ENCODE results near the gene CRNN.

CRNN gene

DNA sequence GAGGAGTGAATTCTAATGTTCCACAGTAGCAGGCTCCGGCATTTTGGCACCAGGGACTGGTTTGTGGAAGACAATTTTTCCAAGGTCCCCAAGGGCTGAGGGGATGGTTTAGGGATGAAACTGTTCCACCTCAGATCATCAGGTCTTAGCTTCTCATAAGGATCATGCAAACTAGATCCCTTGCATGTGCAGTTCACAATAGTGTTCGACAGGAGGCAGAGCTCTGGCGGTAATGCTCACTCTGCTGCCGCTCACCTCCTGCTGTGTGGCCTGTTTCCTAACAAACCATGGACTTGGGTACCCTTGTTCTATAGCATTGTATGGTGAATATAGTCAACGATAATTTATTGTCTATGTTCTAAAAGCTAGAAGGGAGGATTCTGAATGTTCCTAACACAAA, 16.6 kb downstream of the CRNN start:
- TF ChIP-seq, protein P1, sequence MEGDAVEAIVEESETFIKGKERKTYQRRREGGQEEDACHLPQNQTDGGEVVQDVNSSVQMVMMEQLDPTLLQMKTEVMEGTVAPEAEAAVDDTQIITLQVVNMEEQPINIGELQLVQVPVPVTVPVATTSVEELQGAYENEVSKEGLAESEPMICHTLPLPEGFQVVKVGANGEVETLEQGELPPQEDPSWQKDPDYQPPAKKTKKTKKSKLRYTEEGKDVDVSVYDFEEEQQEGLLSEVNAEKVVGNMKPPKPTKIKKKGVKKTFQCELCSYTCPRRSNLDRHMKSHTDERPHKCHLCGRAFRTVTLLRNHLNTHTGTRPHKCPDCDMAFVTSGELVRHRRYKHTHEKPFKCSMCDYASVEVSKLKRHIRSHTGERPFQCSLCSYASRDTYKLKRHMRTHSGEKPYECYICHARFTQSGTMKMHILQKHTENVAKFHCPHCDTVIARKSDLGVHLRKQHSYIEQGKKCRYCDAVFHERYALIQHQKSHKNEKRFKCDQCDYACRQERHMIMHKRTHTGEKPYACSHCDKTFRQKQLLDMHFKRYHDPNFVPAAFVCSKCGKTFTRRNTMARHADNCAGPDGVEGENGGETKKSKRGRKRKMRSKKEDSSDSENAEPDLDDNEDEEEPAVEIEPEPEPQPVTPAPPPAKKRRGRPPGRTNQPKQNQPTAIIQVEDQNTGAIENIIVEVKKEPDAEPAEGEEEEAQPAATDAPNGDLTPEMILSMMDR (IDR thresholded peaks at IDR 0.05; ENCODE audit: low read depth, low read length, poor library complexity, severe bottlenecking): no peak
- TF ChIP-seq EZH2phosphoT487 (IDR thresholded peaks at IDR 0.05; ENCODE audit: borderline replicate concordance, low read length): no peak
- Histone ChIP-seq H3K9me3 (ENCODE audit: control insufficient read depth, insufficient read depth, low read length) (no peaks in the 10 kb centered on the region), H3K4me2 (ENCODE audit: low read length) (no peak overlapping the region), H3K27ac (ENCODE audit: low read depth, low read length) (no peak overlapping the region), H4K20me1 (ENCODE audit: control insufficient read depth, insufficient read depth, low read depth, low read length) (no peaks in the 10 kb centered on the region), H3K27me3 (ENCODE audit: control insufficient read depth, low read length) (no peaks in the 10 kb centered on the region; the same call in 1 of the 2 replicates), H3K9me2 (replicated peaks; ENCODE audit: control insufficient read depth, low read length) (no peaks in the 10 kb centered on the region), H3K4me3 (ENCODE audit: low read length) (no peak overlapping the region), H3F3A (ENCODE audit: control insufficient read depth, insufficient read depth) (no peaks in the 10 kb centered on the region), H3K36me3 (ENCODE audit: control insufficient read depth, low read length) (no peaks in the 10 kb centered on the region), H3K79me2 (ENCODE audit: control insufficient read depth, low read length) (no peaks in the 10 kb centered on the region), H3K4me1 (ENCODE audit: control insufficient read depth, low read length) (no peaks in the 10 kb centered on the region)

DNA sequence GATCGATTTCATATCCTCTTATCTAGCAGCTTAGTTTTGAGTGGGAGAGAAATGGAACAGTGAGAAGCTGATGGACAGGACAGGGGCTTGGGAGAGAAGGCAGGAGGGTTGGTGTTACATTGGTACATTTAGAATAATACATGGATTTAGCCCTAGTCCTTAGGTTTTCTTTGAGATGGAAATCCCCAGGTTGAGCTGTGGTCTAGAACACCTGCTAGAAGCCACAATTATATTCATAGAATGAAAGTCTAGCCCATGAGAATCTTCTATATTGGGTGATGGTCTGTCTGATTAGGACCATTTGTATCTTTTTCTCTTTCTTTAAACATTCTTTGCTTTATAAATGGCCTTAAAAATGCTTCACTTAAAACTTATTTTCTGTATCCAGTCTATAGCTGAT, 19.9 kb downstream of the CRNN start:
- Histone ChIP-seq H3K4me1 (ENCODE audit: control insufficient read depth, low read length) (no peaks in the 10 kb centered on the region), H3K9me3 (ENCODE audit: control insufficient read depth, insufficient read depth, low read length) (no peaks in the 10 kb centered on the region), H3K27me3 (ENCODE audit: control insufficient read depth, low read length) (no peaks in the 10 kb centered on the region; the same call in 1 of the 2 replicates), H3K36me3 (ENCODE audit: control insufficient read depth, low read length) (no peaks in the 10 kb centered on the region), H3K79me2 (ENCODE audit: control insufficient read depth, low read length) (no peaks in the 10 kb centered on the region), H3K4me2 (ENCODE audit: low read length) (no peak overlapping the region), H3F3A (ENCODE audit: control insufficient read depth, insufficient read depth) (no peaks in the 10 kb centered on the region), H3K9me2 (replicated peaks; ENCODE audit: control insufficient read depth, low read length) (no peaks in the 10 kb centered on the region), H3K4me3 (ENCODE audit: low read length) (no peak overlapping the region), H3K27ac (ENCODE audit: low read depth, low read length) (no peak overlapping the region), H4K20me1 (ENCODE audit: control insufficient read depth, insufficient read depth, low read depth, low read length) (no peaks in the 10 kb centered on the region)
- TF ChIP-seq, protein P1 (IDR thresholded peaks at IDR 0.05; ENCODE audit: low read depth, low read length, poor library complexity, severe bottlenecking): no peak
- no peak for TF ChIP-seq EZH2phosphoT487 (IDR thresholded peaks at IDR 0.05; ENCODE audit: borderline replicate concordance, low read length)

DNA sequence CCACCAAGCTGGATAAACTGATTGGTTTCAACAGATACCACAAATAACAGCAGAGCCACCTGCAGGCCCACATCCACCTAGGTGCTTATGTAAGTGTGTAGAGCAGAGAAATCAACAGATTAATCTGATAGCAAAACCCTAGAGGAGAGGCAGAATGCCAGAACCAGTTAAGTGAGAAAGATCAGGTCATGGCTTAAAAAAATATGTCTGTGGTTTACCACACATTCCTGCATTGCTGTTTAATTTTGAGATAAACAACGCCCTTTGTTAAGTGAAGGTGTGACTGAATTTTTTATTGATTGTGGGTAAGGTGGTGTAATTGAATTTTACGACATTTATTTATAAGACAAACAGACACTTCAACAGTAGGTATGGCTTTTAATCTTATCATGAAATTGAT, 21.2 kb downstream of the CRNN start:
- H3K4me2 ChIP-seq (ENCODE audit: low read length): no peak overlapping the region
- no peaks in the 10 kb centered on the region for H4K20me1 ChIP-seq (ENCODE audit: control insufficient read depth, insufficient read depth, low read depth, low read length)
- no peaks in the 10 kb centered on the region for H3K79me2 ChIP-seq (ENCODE audit: control insufficient read depth, low read length)
- H3K9me3 ChIP-seq (ENCODE audit: control insufficient read depth, insufficient read depth, low read length): no peaks in the 10 kb centered on the region
- no peak overlapping the region for H3K27ac ChIP-seq (ENCODE audit: low read depth, low read length)
- H3K9me2 ChIP-seq (replicated peaks; ENCODE audit: control insufficient read depth, low read length): no peaks in the 10 kb centered on the region
- no peaks in the 10 kb centered on the region for H3K36me3 ChIP-seq (ENCODE audit: control insufficient read depth, low read length)
- no peaks in the 10 kb centered on the region for H3F3A ChIP-seq (ENCODE audit: control insufficient read depth, insufficient read depth)
- TF ChIP-seq EZH2phosphoT487 (IDR thresholded peaks at IDR 0.05; ENCODE audit: borderline replicate concordance, low read length): no peak
- TF ChIP-seq, protein P1 (IDR thresholded peaks at IDR 0.05; ENCODE audit: low read depth, low read length, poor library complexity, severe bottlenecking): no peak
- H3K4me1 ChIP-seq (ENCODE audit: control insufficient read depth, low read length): no peaks in the 10 kb centered on the region
- H3K27me3 ChIP-seq (ENCODE audit: control insufficient read depth, low read length): no peaks in the 10 kb centered on the region; the same call in 1 of the 2 replicates
- no peak overlapping the region for H3K4me3 ChIP-seq (ENCODE audit: low read length)
